ENCODE measurements around the gene MRPL23.

The MRPL23 gene

DNA sequence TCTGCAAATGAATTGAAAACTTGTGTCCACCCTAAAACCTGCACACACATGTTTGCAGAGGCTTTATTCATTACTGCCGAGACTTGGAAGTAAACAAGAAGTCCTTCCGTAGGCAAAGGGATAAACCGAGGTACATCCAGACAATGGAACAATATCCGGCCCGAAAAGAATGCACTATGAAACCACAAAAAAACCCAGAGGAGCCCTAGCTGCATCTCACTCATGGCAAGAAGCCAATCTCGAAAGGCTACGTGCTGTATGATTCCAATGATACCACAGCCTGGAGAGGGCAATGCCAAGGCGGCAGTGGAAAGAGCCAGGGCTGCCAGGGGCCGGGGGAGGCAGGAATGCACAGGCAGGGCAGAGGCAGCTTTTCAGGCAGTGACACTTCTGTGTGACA is 3.2 kb upstream of the MRPL23 start:
- DNase-seq (ENCODE audit: low spot score), result no peak
- TF ChIP-seq, protein P1, sequence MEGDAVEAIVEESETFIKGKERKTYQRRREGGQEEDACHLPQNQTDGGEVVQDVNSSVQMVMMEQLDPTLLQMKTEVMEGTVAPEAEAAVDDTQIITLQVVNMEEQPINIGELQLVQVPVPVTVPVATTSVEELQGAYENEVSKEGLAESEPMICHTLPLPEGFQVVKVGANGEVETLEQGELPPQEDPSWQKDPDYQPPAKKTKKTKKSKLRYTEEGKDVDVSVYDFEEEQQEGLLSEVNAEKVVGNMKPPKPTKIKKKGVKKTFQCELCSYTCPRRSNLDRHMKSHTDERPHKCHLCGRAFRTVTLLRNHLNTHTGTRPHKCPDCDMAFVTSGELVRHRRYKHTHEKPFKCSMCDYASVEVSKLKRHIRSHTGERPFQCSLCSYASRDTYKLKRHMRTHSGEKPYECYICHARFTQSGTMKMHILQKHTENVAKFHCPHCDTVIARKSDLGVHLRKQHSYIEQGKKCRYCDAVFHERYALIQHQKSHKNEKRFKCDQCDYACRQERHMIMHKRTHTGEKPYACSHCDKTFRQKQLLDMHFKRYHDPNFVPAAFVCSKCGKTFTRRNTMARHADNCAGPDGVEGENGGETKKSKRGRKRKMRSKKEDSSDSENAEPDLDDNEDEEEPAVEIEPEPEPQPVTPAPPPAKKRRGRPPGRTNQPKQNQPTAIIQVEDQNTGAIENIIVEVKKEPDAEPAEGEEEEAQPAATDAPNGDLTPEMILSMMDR (IDR thresholded peaks at IDR 0.05; ENCODE audit: extremely low read depth, missing control alignments), result no peak

DNA sequence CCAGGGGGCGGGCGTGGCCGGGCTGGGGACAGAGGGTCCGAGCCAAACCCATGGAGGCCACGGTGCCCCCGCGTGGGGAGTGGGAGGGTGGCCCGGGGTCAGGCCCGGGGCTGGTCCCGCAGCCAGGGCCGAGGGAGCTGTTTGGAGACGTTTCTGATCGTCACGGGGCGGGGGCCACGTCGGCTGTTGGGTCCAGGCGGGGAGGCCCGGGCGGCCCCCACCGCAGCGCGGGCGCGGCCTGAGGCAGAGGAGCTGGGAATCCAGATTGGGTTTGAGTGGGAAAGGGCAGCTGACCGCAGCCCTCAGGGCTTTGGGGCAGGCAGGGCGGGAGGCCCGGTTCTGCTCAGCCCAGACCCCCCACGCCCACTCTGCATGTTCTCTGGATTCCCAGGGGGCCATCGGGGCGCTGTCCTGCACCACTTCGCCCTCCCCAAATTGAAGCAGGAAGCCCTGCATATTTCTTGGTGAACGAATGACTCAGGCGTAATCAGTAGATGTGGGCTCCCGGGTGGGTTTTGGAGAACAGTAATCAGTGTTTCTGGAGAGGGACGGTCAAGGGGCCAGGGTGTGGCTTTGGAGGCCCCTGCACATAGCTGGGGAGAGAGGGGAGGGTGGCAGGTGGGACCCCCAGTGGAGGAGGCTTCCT is 583 bp downstream of the MRPL23 start:
- DNase-seq (ENCODE audit: low spot score), result no peak
- TF ChIP-seq, protein P1 (IDR thresholded peaks at IDR 0.05; ENCODE audit: extremely low read depth, missing control alignments), result no peak

DNA sequence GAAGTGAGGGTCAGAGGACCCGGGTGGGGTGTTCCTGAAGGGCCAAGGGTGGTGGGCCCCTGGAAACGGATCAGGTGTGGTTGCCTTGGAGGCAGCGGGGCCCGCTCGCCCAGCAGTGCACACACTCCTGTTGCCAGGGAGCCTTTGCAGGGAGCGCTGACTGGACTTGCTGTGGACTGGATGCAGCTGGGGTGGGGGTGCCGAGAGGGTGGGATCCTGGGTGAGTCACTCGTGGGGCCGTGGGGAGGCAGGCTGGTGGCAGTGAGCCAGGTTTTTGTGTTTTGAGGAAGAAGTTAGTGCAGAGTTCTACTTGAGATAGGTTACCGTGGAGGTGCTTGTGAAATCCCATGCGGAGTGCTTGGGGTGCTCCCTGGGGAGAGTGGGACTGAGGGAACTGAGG is 1.3 kb downstream of the MRPL23 start:
- TF ChIP-seq, protein P1 (IDR thresholded peaks at IDR 0.05; ENCODE audit: extremely low read depth, missing control alignments), result no peak
- no peak for DNase-seq (ENCODE audit: low spot score)

DNA sequence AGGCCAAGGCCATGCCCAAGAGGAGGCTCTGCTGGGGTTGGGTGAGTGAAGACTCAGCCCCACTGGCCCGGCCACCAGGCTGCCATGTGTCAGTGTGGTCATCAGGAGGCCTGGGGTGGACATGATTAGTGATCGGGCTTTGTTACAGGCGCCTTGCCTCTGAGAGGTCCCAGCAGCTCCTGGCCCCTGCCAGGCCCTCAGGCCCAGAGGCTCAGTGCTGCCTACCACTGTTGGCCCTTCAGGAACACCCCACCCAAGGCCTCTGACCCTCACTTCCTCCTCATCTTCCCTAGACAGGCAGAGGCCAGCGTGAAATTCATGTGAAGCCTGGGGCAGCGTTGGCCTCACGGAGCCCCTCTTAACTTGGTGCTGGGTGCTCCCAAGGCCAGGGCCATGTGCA is 2.2 kb downstream of the MRPL23 start:
- DNase-seq (ENCODE audit: low spot score), result no peak
- TF ChIP-seq, protein P1 (IDR thresholded peaks at IDR 0.05; ENCODE audit: extremely low read depth, missing control alignments), result no peak

DNA sequence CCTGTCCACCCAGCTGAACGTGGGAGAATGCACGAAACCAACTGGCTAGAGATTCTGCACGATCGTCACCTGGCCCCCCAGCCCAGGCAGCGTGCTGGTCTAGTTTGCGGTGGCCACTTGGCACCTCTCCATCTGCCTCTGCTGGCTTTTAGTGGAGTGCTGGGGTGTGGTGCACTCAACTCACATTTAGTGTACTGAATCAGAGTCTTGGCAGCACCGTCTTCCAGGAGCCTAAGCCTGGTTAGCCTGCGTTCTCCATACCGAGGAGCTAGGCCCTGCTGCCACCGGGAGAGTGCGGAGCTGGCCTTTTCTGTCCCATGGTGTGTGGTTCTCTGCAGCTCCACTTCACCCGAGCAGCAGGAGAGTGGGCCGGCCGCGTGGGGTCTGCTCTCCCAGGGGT is 2.8 kb downstream of the MRPL23 start:
- TF ChIP-seq, protein P1 (IDR thresholded peaks at IDR 0.05; ENCODE audit: extremely low read depth, missing control alignments), result no peak
- DNase-seq (ENCODE audit: low spot score), result no peak

DNA sequence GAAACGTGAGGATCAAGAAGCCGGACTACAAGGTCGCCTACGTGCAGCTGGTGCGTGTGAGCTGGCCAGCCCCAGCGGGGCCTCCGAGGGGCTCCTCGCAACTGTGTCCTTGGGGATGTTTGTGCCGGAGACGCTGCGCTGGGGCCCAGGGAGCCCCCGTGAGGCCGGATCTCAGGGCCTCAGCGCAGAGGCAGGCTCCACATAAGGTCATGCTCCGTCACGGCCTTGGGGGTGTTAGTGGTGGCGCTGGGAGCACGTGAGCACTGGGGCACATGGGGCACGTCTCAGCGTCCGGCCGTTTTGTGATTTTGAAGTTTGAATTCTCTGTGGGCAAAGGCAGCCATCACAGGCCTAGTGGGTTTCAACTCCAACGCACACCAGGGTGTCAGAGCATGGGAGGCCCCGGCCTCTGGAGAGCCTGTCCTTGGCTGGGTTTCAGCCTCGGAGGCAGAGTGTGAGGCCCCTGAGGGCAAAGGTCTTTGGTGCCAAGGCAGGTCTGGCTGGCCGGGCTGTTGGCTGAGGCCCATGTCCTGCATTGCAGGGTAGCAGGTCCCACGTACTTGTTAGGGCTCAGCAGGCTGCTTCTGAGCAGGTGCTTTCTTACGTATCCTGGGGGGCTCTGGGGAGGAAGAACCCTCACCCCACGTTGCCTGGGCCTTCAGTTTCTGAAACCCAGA is 5.8 kb downstream of the MRPL23 start:
- no peak for DNase-seq (ENCODE audit: low spot score)
- TF ChIP-seq, protein P1 (IDR thresholded peaks at IDR 0.05; ENCODE audit: extremely low read depth, missing control alignments), result no peak

DNA sequence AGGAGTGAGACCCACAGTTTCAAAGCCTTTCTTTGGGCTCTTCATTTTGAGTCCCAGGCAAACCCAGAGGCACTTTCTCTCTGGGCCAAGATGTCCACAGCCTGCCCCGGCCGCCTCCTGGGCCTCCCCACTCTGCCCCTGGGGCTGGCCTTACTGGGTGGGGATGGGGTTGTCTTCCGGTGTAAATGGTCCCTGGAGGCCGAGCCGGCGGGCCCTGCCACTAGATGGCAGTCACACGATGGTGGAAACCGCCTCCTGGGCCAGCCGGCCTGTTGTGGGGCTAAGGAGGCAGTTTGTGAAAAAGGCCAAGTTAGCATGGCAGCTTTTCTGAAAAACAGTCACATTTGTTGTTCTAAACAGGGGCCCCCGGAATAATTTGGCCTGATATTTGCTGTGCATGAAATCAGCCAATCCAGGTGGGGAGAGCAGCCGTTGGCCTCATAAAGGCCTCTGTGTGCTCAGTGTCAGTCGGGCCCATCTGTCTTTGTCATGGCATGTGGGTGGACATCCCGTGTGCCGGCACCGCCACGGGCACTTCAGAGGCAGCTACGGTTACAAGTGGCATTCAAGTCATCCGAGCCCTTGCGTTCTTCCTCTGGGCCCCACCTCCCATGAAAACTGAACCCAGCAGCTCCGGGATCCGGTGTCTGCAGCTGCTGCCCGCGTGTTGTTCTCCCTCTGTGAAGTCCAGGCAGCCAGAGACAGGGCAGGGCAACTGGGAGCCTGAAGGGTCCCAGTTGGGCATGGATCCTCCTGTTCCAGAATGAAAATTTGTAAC is 6.5 kb downstream of the MRPL23 start:
- TF ChIP-seq, protein P1 (IDR thresholded peaks at IDR 0.05; ENCODE audit: extremely low read depth, missing control alignments), result no peak
- DNase-seq (ENCODE audit: low spot score), result no peak

Measured in GM20000 (cell line).